Daoy (cell line): ENCODE data around the gene CRYL1. TPM values are rescaled to one million over a fixed set of nuclear protein-coding genes. Genes with fewer than 3 reads are reported as not detected.

ENCODE experiments used
- DNase-seq: peaks from one replicate; pipeline ENCODE4 v3.0.0-alpha.2; 2015; ENCODE audit warnings: low read depth
- total RNA-seq: library from RNA; depleted of rRNA; stranded (reverse); fragments of >200 nt; shearing (Covaris generic); gene quantifications from 2 replicates; pipeline ENCODE4 v1.2.3, GENCODE V29; 2014

CRYL1 gene
- total RNA-seq, 1 experiment from 2014 or later: 3.5 TPM

DNA sequence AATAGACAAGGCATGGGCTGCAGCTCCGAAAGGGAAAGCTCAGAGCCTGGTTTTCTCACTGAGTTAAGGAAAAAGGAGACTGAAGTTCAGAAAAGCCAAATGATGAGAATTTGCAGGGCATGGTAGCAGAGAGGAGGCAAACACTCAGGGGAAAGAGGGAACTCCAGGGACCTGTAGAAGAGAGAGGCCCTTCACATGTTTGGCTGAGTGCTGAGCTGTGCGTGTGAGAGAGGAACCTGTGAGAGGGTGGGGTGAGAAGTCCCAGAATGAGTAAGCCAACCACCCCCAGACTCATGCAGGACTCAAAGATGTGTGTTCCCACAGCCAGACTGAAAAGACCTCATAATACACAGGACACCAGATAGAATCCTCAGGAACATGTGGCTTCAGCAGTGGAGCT lies 2.8 kb upstream of the CRYL1 start:
- peak; percentile 9 for DNase-seq

DNA sequence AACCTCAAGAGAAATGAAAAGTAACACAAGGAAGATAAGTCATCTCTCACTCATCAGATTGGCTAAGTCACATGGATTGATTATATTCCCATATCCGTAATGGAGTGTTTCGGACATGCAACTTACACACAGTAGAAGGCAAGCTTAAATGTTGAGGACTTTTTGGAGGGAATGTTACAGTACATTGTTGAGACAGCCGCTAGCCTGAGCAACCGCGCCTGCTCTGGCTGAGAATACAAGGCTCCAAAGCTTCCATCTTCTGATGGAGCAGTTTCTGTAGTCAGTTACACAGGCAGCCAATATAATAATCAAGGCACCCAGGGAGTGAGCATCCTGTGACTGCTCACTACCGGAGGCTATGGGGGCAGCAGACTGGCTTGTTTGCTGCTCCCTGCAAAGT lies 1.0 kb upstream of the CRYL1 start:
- DNase-seq: no peak

DNA sequence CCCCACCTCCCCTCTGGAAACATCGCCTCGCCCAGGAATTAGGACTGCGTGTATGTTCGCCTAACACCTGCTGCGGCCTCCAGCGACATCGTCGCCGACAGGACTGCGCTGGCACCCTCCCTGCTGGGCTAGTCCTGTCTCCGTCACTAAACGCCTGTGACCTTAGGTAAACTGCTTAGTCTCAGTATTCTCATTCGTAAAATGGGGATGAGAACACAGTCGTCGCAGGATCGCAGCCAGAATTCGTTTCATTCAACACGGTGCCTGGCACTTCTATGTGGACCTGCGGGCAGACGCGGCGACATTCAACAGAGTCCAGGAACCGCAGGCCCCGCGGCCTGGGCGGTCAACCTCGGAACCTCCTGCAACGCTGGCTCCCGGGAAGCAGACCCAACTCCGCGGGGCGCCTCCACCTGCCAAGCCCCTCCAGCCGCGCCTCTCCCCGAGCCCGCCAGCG lies 485 bp downstream of the CRYL1 start:
- DNase-seq: no peak

DNA sequence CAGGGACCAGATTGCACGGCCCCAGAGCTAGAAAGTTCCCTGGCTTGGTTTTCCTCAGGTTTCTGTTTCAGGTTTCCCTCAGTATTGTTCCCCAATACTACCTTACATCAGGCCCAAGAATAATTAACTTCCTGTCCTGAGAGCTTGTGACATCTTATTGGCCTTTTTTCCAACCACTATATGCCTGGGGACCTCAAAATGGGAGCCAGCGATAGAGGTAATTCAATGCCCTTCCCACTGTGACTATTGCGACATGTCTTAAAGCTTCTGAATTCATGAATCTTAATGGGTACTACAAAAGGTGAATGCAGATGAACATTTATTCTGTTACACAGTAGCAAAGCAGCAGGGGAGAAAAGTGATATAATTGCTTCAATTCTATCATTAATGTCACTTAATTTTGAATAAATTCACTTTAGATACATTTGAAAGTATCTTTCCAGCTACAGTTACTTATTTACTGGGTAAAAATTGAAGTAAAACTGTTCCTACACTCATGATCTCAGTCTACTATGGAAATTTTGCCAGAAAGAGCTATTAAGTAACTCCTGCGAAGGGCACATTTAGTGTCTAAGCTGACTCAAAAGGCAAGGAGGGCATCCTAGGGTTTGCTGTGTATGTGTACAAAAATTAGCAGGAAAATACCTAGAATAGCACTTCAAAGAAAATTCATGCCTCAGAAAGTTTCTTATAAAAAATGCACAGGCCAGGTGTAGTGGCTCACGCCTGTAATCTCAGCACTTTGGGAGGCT lies 4.1 kb downstream of the CRYL1 start:
- DNase-seq: no peak

- no peak for DNase-seq
Measured at GRCh38 chr13:20519875-20520274, 5.8 kb downstream of the CRYL1 start.

DNA sequence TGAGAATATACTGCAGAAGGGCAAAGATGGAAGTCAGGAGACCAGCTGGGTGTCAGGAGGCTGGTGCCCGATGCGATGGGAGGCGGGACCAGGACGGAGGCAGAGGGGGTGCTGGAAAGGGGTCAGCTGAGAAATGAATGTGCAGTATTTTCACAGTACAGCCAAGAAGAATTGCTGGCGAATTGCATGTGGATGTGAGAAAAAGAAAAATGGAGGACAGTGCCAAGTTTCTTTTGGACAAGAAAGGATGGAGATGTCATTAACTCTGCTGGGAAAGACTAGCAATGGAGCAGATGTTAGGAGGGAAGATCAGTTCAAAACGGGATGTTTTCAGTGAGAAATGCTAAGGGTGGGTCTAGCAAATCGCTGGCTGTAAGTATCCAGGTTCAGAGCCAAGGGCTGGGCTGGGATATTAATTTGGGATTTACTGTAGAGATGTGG lies 7.0 kb downstream of the CRYL1 start:
- DNase-seq: no peak

DNA sequence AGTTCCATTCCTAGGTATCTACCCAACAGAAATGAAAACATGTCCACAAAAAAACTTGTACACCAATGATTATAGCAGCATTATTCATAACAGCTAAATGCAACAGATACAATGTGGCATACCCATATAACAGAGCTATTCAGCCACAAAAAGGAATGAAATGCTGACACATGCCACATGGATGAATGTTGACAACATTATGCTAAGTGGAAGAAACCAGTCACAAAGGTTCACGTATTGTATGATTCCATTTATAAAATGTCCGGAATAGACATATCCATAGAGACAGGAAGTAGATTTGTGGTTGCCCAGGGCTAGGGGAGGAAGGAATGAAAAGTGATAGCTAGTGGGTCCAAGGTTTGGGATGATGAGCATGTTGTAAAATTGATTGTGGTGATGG lies 10.8 kb downstream of the CRYL1 start:
- no peak for DNase-seq

- no peak for DNase-seq
Measured at GRCh38 chr13:20513466-20513995, 12.1 kb downstream of the CRYL1 start.

- DNase-seq: no peak
Measured at GRCh38 chr13:20512042-20512683, 13.5 kb downstream of the CRYL1 start.

DNA sequence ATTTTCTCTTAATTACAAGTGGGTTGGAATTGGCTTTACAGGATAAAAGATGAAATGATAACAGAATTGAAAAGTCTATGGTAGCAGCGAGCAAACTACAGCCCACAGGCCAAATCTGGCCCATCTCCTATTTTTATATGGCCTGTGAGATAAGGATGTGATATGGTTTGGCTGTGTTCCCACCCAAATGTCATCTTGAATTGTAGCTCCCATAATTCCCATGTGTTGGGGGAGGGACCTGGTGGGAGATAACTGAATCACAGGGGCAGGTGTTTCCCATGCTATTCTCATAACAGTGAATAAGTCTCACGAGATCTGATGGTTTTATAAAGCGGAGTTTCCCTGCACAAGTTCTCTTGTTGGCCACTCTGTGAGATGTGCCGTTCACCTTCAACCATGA lies 19.0 kb downstream of the CRYL1 start:
- no peak for DNase-seq

- no peak for DNase-seq
Measured at GRCh38 chr13:20505405-20506366, 20.0 kb downstream of the CRYL1 start.

- no peak for DNase-seq
Measured at GRCh38 chr13:20503088-20504083, 22.3 kb downstream of the CRYL1 start.

GRCh38 chr13:20501592-20501991 lies 24.1 kb downstream of the CRYL1 start:
- DNase-seq: no peak

DNA sequence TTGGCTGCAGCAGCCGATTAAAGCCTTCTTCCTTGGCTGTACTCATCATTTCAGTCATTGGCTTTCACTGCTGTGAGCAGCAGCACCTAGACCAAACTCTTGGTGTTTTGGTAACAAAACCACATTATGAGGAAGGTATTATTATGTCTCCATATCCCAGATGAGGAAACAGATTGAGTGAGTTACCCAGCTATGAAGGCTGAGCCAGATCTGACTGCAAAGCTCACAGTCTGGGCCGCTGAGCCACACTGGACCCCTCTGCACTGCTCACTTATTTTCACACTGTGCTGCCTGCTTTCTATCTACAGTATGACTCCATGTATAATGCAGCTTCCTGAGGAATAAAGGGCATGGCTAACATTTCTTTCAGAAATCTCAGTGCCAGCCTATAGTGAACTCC lies 24.5 kb downstream of the CRYL1 start:
- DNase-seq: no peak

GRCh38 chr13:20499986-20500385 lies 25.7 kb downstream of the CRYL1 start:
- no peak for DNase-seq

DNA sequence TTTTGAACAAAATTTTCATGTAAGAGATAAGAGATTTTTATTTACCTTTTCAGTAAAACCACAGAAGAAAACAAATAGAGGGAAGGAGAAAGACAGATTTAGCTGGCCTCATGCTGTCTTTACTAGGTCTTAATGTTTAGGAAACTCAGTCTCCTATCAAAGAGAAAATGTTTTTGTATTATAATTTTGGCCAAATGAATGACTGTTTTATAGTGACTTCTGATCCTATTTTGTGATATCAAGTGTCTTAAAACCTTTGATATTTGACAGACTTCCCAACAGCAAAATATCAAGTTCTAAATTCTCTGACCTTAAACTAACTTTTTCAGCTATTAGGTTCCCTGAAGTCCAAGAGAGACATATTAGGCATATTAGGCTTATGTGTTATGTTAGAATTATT lies 27.0 kb downstream of the CRYL1 start:
- no peak for DNase-seq

GRCh38 chr13:20498129-20498528 lies 27.5 kb downstream of the CRYL1 start:
- DNase-seq: no peak

GRCh38 chr13:20497006-20497775 lies 28.5 kb downstream of the CRYL1 start:
- no peak for DNase-seq

DNA sequence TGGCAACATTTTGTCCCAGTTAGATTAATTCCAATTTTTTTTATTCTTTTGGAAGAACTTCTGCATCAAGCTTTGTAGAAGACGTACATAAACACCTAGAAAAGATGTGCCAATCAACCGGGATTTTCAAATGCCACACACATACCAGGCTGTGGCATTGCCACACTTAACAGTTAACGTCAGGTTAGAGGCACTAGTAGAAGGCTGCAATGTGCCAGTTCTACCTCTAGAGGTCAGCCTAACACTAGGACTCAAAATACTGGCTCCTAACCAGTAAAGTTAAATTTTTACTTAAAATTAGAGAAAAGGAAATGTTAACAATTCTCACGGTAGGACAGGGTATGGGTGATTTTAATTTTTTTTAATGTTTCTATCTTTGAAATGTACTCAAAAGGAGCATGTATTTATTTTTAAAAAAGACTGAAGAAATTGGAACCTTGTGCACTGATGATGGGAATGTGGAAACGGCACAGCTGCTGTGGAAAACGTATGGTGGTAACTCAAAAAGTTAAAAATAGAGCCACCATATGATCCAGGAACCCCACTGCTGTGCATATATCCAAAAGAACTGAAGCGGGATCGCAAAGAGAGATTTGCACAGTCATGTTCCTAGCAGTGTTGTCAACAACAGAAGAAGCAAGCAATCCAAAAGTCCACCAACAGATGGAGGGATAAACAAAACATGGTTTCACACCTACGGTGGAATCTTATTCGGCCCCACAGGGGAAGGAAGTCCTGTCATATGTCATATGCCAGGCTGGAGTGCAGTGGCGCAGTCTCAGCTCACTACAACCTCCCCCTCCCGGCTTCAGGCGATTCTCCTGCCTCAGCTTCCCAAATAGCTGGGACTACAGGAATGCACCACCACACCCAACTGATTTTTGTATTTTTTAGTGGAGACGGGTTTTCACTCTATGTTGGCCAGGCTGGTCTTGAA lies 30.3 kb downstream of the CRYL1 start:
- peak; percentile 35 for DNase-seq
